ENCODE data around the gene SYNPR.

DNA sequence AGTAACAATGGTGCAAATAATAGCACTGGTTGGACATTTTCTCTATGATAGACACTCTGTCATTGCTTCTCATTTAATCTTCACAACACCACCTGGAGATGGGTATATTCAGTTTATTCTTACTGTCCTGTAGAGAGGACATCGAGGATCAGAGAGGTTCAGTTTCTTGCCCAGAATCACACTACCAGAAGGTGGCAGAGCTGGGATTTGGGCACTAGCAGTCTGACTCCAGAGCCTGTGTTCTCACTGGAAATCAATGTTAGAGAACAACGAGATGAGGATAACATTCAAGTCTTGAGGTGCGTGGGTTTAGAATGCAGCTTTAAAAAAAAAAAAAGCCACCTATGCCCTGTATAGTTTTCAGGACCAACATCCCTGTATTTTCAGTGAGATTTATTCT is 127.8 kb downstream of the SYNPR start:
- TF ChIP-seq, protein P1, sequence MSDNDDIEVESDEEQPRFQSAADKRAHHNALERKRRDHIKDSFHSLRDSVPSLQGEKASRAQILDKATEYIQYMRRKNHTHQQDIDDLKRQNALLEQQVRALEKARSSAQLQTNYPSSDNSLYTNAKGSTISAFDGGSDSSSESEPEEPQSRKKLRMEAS (CRISPR knock-in tag; IDR thresholded peaks at IDR 0.05), result no peak
- TF ChIP-seq FOXJ3 (CRISPR knock-in tag; IDR thresholded peaks at IDR 0.05; ENCODE audit: borderline replicate concordance) (no peak), SP1 (CRISPR knock-in tag; conservative IDR thresholded peaks at IDR 0.05) (no peak), FOXK1 (CRISPR knock-in tag; IDR thresholded peaks at IDR 0.05) (no peak), NFE2L1 (CRISPR knock-in tag; IDR thresholded peaks at IDR 0.05) (no peak)
- TF ChIP-seq, protein P2, sequence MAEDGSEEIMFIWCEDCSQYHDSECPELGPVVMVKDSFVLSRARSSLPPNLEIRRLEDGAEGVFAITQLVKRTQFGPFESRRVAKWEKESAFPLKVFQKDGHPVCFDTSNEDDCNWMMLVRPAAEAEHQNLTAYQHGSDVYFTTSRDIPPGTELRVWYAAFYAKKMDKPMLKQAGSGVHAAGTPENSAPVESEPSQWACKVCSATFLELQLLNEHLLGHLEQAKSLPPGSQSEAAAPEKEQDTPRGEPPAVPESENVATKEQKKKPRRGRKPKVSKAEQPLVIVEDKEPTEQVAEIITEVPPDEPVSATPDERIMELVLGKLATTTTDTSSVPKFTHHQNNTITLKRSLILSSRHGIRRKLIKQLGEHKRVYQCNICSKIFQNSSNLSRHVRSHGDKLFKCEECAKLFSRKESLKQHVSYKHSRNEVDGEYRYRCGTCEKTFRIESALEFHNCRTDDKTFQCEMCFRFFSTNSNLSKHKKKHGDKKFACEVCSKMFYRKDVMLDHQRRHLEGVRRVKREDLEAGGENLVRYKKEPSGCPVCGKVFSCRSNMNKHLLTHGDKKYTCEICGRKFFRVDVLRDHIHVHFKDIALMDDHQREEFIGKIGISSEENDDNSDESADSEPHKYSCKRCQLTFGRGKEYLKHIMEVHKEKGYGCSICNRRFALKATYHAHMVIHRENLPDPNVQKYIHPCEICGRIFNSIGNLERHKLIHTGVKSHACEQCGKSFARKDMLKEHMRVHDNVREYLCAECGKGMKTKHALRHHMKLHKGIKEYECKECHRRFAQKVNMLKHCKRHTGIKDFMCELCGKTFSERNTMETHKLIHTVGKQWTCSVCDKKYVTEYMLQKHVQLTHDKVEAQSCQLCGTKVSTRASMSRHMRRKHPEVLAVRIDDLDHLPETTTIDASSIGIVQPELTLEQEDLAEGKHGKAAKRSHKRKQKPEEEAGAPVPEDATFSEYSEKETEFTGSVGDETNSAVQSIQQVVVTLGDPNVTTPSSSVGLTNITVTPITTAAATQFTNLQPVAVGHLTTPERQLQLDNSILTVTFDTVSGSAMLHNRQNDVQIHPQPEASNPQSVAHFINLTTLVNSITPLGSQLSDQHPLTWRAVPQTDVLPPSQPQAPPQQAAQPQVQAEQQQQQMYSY (CRISPR knock-in tag; IDR thresholded peaks at IDR 0.05), result no peak
- TF ChIP-seq, protein P3, sequence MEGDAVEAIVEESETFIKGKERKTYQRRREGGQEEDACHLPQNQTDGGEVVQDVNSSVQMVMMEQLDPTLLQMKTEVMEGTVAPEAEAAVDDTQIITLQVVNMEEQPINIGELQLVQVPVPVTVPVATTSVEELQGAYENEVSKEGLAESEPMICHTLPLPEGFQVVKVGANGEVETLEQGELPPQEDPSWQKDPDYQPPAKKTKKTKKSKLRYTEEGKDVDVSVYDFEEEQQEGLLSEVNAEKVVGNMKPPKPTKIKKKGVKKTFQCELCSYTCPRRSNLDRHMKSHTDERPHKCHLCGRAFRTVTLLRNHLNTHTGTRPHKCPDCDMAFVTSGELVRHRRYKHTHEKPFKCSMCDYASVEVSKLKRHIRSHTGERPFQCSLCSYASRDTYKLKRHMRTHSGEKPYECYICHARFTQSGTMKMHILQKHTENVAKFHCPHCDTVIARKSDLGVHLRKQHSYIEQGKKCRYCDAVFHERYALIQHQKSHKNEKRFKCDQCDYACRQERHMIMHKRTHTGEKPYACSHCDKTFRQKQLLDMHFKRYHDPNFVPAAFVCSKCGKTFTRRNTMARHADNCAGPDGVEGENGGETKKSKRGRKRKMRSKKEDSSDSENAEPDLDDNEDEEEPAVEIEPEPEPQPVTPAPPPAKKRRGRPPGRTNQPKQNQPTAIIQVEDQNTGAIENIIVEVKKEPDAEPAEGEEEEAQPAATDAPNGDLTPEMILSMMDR (IDR thresholded peaks at IDR 0.05), result no peak
- TF ChIP-seq, protein P4, sequence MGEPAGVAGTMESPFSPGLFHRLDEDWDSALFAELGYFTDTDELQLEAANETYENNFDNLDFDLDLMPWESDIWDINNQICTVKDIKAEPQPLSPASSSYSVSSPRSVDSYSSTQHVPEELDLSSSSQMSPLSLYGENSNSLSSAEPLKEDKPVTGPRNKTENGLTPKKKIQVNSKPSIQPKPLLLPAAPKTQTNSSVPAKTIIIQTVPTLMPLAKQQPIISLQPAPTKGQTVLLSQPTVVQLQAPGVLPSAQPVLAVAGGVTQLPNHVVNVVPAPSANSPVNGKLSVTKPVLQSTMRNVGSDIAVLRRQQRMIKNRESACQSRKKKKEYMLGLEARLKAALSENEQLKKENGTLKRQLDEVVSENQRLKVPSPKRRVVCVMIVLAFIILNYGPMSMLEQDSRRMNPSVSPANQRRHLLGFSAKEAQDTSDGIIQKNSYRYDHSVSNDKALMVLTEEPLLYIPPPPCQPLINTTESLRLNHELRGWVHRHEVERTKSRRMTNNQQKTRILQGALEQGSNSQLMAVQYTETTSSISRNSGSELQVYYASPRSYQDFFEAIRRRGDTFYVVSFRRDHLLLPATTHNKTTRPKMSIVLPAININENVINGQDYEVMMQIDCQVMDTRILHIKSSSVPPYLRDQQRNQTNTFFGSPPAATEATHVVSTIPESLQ (CRISPR knock-in tag; IDR thresholded peaks at IDR 0.05), result no peak

Data from WTC11 (cell line).